Suppressor macrophage (primary cell): ENCODE measurements around the gene GLS.
A peak's percentile ranks its signal among the peaks of the same experiment; 100 is the strongest.
"Not testable (repeated sequence)": the region's sequence is repeated elsewhere in the genome, so short reads cannot be mapped to it uniquely, and the experiment has no call there.

Source experiments
- DNase-seq, 4 experiments: peaks; one replicate each; pipeline ENCODE4 v3.0.0-alpha.2; 2020 to 2022

The GLS gene

DNA sequence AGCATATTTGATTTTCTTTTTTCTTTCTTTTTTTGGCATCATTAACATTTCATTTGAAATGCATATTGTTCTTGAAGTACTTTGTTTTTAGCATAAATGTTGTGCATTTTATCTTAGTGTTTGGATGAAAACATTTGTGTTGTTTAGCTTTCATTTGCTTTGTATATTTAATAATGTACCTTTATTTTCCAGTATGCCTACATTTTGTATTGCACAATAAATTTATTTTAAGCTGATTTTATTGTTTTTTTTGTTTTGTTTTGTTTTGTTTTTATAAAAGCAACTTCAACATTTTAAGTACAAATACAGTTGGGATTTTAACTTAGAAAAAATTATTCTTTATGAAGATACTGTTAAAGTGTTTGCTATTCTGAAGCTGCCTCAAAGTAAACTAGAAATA is 54.4 kb downstream of the GLS start:
- no peak for DNase-seq

DNA sequence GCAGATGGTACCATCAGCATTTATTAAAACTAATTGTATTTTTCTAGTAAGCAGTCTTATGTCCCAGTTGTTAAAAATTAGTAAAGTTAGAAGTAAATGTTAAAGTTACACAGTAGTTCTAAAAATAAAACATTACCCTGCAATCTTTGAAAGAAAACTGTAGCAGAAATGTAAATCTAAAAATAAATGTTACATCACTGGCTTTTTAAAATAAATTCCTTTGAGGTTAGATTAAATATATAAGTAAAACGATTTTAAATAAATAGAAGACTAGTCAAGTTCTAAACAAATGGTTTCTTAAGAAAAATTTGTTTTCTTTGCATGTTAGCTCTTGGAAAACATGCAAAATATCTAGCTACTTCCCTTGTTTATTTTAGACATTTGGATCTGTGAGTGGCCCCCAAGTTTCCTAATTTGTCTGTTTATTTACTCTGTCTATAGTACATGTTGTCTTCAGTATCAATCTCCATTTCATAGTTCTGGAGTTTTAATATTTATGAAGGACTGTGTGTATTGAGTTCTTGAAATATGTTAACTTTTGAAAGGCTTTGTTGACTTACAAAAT is 58.2 kb downstream of the GLS start:
- DNase-seq = no peak

DNA sequence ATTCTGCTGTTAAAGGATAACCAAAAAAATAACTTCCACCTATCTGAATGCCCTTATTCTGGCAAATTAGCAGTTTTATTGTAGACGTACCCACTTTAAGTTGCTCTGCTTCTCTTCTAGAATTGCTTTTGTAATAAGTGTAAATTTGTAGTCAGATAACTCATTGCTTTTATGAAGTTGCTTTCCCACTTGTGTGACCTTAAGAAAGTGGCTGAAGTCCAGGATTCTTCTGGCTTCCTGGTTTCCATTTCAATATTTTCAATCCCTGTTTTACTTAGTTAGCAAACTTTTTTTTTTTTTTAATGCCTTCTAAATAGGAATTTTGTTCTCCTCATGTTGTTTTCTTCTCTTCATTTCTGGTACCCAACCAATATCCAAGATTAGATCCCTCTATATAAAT is 59.8 kb downstream of the GLS start:
- DNase-seq = no peak

DNA sequence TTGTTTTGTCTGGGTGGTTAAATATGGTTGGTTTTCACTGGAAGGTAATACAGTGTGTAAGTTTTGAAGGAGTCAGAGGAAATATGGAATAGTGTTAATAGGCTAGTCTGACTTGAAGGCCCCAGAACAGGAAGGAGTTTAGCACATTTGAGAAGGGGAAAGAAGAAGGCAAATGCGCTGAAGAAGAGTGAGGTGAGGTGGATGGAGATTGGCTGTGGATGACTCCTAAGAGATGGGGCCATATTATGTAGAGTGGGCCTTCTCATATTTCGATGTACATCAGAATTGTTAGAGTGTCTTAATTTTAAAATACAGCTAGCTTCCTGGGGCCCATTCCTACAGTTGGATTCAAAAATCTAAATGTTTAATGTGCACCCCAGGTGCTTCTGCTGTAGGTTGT is 61.0 kb downstream of the GLS start:
- DNase-seq = no peak

DNA sequence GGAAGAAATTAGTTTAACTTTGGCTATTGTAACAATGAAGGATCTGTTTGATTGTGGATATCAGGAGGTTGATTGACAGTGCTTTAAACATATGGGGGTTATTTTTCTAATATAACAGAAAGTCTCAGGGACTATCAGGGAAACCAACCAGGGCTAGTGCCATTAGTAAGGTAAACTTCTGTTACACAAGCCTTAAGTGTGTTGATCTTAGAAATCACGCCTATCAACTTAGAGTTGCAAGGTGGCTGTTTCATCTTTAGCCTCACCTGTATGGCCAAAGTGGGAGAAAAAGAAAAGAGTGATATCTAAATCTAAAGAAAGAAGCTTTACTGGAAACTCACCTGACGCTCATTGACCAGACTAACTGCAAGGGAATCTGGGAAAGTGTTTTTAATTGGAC is 62.1 kb downstream of the GLS start:
- no peak for DNase-seq

DNA sequence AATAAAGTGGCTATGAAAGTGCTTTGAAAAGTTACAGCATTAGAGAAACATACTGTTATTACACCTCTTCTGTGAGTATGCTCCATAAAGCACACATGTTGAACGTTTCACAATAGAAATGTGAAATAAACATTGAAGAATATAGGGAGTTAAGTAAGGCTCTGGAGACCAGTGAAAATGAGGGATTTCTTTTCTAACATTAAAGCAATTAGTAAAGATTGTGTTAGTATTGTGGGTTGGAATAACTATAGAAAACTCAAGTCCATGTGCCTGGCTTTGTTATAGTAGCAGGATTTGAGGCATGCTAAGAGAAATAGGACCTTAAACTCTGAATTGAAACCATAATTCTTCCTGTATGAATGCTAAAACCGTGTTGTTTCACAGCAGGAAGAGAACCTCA is 63.1 kb downstream of the GLS start:
- no peak for DNase-seq

DNA sequence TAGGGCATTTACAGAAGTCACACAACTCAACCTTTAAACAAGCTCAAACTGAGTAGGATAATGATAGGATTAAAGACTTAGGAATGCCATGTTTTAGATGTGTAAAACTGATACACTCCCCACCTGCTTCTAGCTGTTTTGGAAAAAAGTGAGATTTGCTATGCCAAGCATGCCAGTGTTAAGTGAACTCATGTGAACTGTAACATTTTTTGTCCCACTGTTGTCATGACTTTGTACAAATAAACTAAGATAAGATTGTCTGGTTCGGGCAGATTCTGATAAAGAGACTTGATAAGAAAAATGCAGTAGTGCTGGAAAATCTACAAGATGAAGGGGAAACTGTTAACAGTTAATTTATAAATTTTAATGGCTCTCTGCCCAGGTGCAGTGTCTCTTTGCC is 66.5 kb downstream of the GLS start:
- no peak for DNase-seq

DNA sequence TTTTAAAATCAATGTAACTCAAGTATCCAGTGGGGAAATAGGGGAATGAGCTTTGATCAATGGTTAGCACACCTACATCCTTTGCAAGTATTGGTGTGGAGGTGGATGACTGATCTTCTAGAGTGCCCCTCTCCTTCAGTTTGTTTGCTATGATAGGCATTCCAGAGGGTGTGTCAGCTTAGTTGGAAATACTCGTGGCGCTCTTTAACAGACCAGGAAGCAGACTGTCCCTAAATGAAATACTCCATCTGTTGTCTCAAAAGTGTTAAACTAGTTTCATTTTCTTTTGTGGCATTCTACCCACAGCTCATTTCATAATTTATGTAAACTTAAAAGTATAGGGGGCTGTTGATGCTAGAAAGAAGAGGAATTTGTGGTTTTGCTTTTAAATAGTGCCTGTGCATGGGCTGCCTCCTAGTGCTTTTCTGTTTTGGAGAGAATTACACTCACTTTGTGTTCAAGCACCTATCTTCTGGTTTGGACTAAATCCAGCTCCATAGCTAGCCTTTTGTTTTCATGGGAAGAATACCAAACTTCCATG is 67.2 kb downstream of the GLS start:
- peak in 3 of 4 experiments; percentile 16 to 40 (median 34) for DNase-seq

DNA sequence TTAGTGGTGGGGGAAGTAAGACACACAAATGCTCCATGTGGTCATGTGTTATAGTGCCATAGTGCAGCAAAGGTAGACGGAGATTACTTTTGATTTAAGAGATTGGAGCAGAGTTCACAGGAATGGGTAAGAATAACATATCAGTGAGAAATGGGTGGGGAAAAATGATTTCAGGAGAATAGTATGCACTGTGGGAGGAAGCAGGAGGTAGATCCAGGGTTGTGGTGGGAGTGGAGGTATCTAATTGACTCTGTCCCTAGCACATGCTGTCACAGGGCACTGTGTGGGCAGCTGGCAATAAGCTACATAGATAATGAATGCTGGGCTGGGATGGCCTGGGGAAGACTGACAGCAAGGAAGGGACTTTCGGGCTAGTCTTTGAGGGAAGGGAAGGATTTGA is 68.0 kb downstream of the GLS start:
- peak in 3 of 4 experiments; percentile 37 to 56 (median 38) for DNase-seq

DNA sequence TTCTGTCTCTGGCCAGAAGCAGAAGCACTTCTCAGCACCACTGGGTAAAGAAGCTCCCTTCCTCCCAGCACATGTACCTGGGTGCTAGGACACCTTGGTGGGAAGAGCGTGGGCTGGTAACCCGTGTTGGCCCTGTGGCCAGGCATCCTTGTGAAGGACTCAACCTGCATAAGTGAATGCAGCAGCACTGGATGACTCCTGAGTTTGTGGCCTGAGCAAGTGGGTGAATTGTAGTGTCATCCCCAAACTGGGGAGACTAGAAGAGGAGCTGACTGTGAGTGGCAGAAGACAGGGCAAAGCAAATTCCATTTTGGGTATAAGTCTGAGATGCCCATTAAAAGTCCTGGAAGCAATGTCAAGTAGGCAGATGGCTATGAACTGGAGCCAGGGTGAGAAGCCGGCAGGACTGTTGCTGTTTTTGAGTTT is 70.0 kb downstream of the GLS start:
- no peak for DNase-seq

DNA sequence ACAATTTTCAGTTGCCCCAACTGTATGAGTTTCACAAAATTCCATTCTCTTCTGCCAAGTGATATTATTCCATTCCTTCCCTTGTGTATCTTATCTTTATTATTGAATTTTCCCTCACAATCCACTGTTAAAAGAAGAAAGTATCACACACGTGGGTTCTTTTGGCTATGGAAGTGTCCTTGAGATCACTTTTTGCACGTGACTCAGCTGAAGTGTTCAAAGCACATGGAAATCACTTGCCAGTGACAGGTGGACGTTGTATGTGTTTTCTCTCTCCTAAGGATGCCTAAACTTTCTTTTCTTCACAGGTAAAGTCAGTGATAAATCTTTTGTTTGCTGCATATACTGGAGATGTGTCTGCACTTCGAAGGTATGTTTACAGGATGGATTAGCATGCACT is 72.6 kb downstream of the GLS start:
- no peak for DNase-seq

DNA sequence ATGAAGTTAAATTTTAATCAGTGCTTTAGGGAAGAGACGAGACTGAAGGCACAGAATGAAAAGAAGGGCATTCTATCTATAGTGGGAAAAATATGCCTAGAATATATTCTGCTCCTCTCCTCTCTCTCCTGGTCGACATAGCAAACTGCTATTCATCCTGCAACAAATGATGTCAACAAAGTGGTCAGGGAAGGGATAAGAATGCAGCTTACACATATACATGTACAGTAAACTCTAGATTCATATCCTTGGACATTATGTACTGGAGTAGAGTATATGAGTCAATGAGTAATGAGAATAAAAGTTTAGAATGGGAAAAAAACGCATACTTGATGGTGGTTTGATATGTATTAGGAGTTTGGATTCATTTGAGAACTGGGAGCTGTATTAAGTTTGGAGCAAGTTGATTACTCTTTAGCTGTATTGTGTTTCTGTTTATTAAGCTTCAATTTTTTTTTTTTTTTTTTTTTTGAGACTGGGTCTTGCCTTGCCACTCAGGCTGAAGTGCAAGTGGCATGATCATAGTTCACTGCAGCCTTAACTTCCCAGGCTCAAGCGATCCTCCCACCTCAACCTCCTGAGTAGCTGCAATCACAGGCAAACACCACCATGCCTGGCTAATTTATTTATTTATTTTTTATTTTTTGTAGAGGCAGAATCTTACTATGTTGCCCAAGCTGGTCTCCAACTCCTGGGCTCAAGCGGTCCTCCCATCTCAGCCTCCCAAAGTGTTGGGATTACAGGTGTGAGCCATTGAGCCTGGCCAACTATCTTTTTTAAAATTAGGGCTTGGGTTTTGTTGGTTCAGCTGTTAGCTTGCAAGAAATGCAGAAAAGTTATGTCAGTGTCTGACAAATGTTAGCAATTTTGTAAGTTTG is 79.5 kb downstream of the GLS start:
- no peak for DNase-seq

DNA sequence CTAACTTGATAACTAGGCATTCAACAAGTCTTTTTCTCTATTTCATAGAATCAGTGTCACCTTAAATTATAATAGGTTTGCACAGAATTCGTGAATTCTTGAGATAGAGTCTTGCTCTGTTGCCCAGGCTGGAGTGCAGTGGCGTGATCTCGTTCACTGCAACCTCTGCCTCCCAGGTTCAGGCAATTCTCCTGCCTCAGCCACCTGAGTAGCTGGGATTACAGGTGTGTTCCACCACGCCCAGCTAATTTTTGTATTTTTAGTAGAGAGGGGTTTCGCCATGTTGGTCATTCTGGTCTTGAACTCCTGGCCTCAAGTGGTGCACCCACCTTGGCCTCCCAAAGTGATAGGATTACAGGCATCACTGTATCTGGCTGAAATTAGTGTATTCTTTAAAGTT is 80.5 kb downstream of the GLS start:
- not testable (repeated sequence) for DNase-seq

DNA sequence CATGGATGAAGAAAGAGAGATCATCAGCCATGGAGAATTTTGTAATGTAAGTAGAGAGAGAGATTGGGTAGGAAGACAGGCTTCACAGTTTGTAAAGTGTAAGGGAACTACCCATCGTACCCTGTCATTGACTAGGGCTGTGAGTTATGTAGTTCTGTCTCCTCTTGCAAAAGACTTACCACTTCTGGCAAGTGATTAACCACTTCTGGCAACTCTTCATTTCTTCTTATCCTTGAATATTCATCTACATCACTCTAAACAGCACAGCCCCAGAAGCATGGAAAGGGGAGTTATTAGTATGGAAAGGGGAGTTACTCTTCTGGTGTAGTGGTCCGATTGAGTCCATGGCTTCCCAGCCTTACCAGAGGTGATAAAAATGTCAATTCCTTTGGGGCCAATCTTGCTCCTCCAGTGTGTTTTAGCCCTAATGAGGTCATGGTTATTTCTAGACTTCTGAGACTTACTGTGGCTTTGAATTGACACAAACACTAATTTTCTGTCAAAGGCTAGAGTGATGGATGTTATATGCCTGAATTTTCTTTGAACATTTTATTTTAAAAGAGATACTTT is 81.4 kb downstream of the GLS start:
- peak in 1 of 4 experiments; percentile 11 for DNase-seq

DNA sequence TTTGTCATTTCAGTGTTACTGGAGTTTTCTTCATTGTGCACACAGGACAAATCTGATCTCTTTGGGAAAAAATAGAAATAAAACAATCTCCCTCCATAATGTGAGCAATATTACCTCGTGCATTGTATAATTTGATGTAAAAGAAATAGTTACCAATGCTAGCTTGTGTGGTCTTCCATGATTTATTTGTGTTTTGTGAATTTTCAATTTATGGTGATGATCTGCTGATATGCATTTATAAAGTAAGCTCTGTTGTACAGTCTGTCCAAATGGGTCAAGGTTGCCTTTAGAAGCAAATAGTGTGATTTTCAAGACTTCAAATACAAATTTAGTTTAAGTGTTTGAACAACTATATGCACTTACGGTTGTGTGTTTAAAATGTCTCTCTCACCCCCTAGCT is 82.5 kb downstream of the GLS start:
- DNase-seq = no peak

DNA sequence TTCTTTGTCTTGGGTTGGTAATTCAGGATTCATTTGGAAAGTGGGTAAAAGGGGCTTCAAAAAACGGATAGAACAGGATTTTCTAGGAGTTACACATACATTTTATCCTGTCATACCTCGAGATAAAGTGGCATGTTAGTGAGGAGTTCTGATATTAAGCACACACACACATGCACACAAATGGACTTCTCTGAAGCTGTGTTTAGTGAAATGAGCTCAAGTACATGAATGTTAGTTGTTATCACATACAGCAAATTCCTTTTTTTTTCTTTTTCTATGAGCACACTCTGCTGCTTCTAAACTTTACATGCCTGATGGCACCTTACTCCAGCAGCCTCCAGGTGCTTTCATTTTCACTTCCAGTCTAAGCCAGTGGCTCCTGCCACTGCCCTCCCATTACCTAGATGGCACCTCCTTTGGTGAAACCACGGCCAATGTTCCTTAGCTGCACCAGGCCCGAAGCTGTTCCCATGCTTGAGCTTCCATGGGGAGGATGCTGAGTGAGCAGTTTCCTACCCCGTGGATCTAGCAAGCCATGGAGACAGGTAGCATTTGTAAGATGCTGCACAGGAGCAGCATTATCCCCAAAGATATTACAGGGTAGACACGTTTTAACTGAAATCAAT is 83.7 kb downstream of the GLS start:
- no peak for DNase-seq

DNA sequence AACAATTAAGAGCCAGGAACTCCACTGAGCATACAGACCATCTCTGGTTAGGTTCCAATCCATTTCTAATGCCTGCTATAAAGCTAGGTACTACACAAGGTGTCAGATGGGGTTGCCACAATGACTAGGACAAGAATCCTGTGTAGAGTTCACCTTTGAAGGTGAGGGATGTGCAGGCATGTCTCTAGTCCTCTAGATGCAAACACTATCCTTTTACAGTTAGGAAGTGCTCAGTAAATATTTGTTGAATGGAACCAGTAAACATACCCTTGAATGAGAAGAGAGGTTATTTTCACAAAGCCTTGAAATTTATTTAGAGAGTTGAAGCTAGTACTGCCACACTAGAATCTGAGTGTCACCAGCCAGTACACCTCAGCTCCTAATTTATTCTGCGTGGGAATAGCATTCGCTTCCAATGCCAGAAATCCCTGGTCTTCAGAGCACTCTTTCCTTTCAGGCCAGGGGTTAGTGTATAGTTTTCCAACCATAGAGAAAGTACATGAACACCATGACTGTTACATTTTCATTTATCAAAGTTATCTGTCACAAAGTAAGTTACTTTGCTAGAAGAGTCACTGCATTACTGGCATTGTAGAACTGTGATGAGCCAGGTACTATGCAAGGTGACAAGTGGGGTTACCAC is 85.1 kb downstream of the GLS start:
- no peak for DNase-seq

DNA sequence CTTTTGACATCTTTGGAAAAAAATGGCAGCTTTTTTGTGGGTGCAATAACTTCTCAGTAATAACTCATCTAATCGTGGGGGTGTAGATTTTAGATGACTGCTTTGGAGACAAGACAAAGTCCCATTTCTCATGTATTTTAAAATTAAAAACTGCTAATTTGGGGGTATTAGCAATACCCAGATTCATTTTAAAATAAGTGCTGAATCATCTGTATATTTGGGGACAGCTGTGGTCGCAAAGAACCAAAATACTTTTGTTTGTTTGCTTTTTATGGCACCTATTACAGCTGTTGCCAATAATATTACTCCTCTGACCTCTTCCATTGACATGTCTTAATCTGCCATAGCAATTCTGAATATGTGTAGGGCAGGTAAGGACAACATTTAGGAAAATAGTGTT is 87.9 kb downstream of the GLS start:
- no peak for DNase-seq

DNA sequence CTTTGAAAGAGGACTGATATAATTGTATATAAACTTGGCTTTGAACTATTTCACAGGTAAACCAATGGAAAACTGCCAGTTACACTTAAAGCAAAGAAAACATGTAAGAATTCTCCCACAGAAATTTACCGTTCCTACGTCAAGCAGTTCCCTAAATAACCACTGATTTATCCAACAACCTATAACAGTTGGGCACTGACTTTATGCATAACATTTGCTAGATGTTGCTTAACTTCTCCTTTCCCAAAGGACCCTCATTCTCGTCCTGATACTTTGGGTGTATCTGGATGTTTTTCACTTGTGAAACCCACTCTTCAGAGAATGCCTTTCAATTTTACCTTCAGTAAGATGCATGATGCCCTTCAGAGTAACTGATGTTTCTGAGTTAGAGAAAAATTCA is 89.5 kb downstream of the GLS start:
- DNase-seq = peak; percentile 8 to 55 (median 28)

DNA sequence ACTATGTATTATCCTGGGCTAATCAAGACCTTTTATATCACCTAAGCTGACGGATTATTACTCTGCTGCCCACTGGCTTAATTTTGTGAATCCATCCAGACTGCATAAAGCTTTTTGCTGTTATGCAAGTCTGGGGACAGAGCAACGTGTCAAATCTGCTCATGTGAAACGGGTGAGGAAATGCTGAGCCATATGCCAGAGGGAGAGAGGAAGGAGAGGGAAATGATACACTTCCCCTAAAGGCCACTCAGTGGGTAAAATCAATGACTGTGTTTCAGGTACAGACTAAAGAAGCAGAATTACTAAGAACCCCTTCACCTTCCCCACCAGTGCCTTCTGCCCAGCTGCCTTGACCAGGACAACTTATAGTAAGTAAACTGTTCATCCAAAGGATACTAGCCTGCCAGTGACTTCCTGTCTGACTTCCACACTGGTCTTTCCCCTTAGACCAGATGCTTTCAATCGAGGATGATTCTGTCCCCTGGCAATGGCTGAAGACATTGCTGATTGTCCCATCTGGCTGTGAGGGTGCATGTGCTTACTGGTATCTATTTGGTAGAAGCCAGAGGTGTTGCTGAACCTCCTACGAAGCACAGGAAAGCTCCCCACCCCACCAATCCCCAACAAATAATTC is 90.4 kb downstream of the GLS start:
- DNase-seq = peak; percentile 74 to 89 (median 83)

DNA sequence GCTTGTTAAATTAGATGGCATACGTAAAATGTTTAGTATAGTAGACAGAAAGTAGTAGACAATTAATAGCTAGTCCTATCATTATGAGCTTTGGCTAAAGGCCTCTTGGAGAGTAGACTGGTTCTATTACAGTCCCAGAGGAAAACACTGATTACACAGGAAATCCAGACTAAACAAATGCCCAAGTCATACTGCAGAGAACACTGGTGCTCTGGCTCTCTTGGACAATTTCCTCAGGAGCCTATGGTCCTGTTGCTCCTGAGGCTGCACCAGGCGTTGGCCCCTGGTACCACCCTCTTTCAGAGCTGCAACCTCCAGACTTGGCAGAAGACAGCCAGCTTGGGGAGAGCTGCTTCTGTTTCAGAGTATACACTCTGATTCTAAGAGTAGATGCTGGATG is 91.6 kb downstream of the GLS start:
- DNase-seq = no peak

DNA sequence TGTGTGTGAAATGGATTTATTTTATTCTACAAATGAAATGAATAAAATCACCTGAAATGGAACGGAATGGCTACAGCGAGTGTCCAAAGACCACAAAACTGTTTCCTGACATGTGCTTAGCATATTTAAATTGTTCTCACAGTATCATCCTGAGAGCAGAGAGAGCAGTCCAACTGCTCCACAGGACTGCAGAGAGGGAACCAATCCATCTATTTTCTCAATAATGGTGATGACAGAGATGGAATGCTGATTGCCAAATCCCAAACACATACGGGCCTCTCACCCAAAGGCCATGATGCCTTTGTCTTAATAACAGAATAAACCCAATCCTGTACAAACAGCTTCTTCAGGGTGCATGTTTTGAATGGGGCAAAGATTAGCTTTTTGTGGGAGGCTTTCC is 92.2 kb downstream of the GLS start:
- no peak for DNase-seq
